Endothelial cell of umbilical vein (primary cell): ENCODE data around the gene LYVE1.

ENCODE experiments used
- EZH2 ChIP-seq: IDR thresholded peaks from 2 replicates; pipeline ENCODE4 v1.6.1; 2012; ENCODE audit warnings: borderline replicate concordance, low read depth, mild to moderate bottlenecking, moderate library complexity, low read length, inconsistent platforms; ENCODE audit not compliant: severe bottlenecking
- FOS ChIP-seq: IDR thresholded peaks from 2 replicates; pipeline ENCODE4 v1.6.1; 2011; ENCODE audit warnings: mild to moderate bottlenecking, low read length, moderate library complexity, borderline replicate concordance; ENCODE audit not compliant: insufficient read depth
- GATA2 ChIP-seq: IDR thresholded peaks from 2 replicates; pipeline ENCODE4 v1.7.0; 2011; ENCODE audit warnings: low read depth, mild to moderate bottlenecking, moderate library complexity, mixed read lengths, low read length; ENCODE audit not compliant: insufficient read length, insufficient read depth
- JUN ChIP-seq: IDR thresholded peaks from 2 replicates; pipeline ENCODE4 v1.6.1; 2011; ENCODE audit warnings: borderline replicate concordance, low read depth; ENCODE audit not compliant: insufficient read length, insufficient read depth
- MAX ChIP-seq: IDR thresholded peaks from 2 replicates; pipeline ENCODE4 v1.6.1; 2011; ENCODE audit not compliant: insufficient read depth, insufficient read length
- POLR2A ChIP-seq: IDR thresholded peaks from 2 replicates; pipeline ENCODE4 v1.6.1; 2012; ENCODE audit warnings: low read depth, mild to moderate bottlenecking, control low read depth, low read length
- POLR2AphosphoS5 ChIP-seq: IDR thresholded peaks from 2 replicates; pipeline ENCODE4 v1.6.1; 2012; ENCODE audit warnings: low read depth, mild to moderate bottlenecking, control low read depth, low read length, moderate library complexity; ENCODE audit not compliant: insufficient read depth
- TF ChIP-seq, protein P1 (sequence below), 2 donors: IDR thresholded peaks; 1 replicate in 1 of 2; 2 replicates in 1 of 2; pipeline ENCODE4 v1.5.1; 2011; ENCODE audit warnings: low read length in 2 of 2, mild to moderate bottlenecking in 2 of 2, moderate library complexity in 2 of 2, control low read depth in 1 of 2, inconsistent platforms in 1 of 2, low read depth in 1 of 2; ENCODE audit not compliant: insufficient read depth in 1 of 2; ENCODE audit errors: extremely low read depth in 1 of 2

DNA sequence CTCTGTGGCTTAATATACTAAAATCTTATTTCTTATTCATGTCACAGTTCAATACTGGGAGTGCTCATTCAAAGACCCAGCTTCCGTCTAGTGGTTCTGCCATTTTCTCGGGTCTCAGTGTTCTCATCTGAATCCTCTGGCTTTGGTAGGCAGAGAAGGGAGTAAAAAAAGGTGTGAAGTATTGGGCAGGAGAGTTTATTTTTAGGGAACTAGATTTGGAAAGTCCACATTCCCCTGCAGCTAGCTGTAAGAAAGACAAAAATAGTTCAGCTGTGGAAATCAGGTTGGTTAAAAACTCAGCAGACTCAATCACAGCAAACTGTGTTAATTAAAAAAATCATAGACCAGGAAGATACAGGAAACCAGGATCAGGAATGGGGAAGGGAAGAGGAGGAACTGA lies 4.1 kb upstream of the LYVE1 start:
- no peak for TF ChIP-seq POLR2AphosphoS5
- TF ChIP-seq, protein P1, sequence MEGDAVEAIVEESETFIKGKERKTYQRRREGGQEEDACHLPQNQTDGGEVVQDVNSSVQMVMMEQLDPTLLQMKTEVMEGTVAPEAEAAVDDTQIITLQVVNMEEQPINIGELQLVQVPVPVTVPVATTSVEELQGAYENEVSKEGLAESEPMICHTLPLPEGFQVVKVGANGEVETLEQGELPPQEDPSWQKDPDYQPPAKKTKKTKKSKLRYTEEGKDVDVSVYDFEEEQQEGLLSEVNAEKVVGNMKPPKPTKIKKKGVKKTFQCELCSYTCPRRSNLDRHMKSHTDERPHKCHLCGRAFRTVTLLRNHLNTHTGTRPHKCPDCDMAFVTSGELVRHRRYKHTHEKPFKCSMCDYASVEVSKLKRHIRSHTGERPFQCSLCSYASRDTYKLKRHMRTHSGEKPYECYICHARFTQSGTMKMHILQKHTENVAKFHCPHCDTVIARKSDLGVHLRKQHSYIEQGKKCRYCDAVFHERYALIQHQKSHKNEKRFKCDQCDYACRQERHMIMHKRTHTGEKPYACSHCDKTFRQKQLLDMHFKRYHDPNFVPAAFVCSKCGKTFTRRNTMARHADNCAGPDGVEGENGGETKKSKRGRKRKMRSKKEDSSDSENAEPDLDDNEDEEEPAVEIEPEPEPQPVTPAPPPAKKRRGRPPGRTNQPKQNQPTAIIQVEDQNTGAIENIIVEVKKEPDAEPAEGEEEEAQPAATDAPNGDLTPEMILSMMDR (IDR thresholded peaks at IDR 0.05; ENCODE audit: extremely low read depth in 1 of 2, insufficient read depth in 1 of 2, low read depth in 1 of 2, low read length in 2 of 2): no peak
- no peak for TF ChIP-seq POLR2A
- TF ChIP-seq EZH2: no peak
- TF ChIP-seq JUN: no peak
- TF ChIP-seq MAX: no peak
- TF ChIP-seq GATA2: no peak
- TF ChIP-seq FOS: no peak
